ENCODE measurements around the gene CACNA2D3. TPM values are rescaled to one million over a fixed set of nuclear protein-coding genes. Genes with fewer than 3 reads are reported as not detected.

The CACNA2D3 gene
- total and polyA plus RNA-seq, 4 donors, result 14.1 to 34.5 (median 33.4) TPM

DNA sequence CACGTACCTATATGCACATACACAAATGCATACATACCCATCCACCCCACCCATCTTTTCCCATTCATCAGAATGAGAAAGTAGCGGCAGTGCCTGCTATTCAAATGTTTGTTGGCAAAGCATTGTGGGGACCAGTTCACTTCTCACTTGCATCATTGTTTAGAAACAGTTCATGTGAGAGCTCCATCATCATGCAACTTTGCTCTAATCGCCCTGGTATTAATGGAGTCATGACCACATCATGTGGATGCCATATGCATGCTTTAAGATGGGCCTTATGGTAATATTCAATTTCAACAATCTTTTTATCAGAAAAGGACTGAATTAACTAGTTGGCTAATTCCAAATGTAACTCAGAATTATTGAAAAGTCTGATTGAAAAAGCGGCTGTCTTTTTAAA is 725.0 kb downstream of the CACNA2D3 start:
- WGBS (ENCODE audit: insufficient coverage), result 83% methylated on average over 1 of the region's 4 CpGs
- no peak for DNase-seq (ENCODE audit: low read depth in 4 of 6, low spot score in 6 of 6)
- Histone ChIP-seq H3K4me3 (ENCODE audit: low read depth, low read length) (no peak overlapping the region), H3K9me3 (ENCODE audit: control insufficient read depth, insufficient read depth, low read length) (no peaks in the 10 kb centered on the region), H3K27me3 (ENCODE audit: control insufficient read depth, insufficient read depth, low read length) (no peaks in the 10 kb centered on the region), H3K27ac (ENCODE audit: low read depth, low read length) (no peak overlapping the region), H3K4me1 (ENCODE audit: control insufficient read depth, insufficient read depth, low read length) (no peaks in the 10 kb centered on the region), H3K36me3 (ENCODE audit: control insufficient read depth, insufficient read depth, low read length) (no peaks in the 10 kb centered on the region)

DNA sequence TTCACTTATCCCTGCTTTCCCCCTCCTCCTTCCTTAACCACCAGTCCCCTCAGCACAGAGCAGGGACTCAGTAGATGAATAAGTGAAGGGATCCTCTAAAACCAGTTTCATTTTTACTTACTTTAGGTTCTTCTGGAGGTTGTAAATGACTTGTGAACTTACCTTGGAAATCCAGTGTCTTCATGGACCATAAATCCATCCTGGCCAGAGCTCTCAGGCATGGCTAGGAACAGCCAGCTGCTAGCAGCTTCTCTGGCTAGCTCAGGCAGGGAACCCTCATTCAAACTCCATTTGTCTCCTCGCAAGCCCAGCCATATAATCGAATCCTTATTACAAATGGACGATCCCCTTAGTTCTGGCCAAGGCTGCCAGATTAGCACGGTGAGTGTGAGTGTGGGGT is 727.0 kb downstream of the CACNA2D3 start:
- H3K36me3 ChIP-seq (ENCODE audit: control insufficient read depth, insufficient read depth, low read length), result no peaks in the 10 kb centered on the region
- H3K4me1 ChIP-seq (ENCODE audit: control insufficient read depth, insufficient read depth, low read length), result peaks cover 10% of the 10 kb centered on the region
- WGBS (ENCODE audit: insufficient coverage), result 80% methylated on average over 1 of the region's 4 CpGs

DNA sequence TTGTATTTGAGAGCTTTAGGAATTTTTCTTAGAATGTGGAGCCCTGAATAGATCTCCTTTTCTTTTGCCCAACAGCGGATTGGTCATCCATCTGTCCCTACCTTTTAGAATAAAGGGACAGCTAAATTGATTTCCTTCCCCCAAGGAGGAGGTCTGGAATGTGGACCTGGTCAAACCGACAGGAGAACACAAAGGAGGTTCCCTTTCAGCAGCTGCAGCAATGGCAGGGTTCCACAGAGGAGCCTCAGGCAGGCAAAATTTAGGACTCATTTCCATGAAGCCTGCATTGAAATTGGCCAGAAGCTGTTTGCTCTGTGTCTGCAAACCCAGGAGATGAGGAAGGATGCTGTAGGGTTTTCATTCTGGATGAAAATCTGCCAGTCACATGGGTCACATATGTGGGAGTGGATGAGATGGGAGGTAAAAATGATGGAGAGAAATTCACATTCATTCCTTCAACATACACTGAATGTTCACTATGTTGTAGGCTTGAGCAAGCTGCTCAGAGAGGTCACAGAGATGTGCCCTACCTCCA is 728.2 kb downstream of the CACNA2D3 start:
- Histone ChIP-seq H3K9me3 (ENCODE audit: control insufficient read depth, insufficient read depth, low read length) (no peaks in the 10 kb centered on the region), H3K4me3 (ENCODE audit: low read depth, low read length) (no peak overlapping the region), H3K4me1 (ENCODE audit: control insufficient read depth, insufficient read depth, low read length) (peaks cover 12% of the 10 kb centered on the region), H3K27me3 (ENCODE audit: control insufficient read depth, insufficient read depth, low read length) (no peaks in the 10 kb centered on the region), H3K36me3 (ENCODE audit: control insufficient read depth, insufficient read depth, low read length) (no peaks in the 10 kb centered on the region), H3K27ac (ENCODE audit: low read depth, low read length) (no peak overlapping the region)
- DNase-seq (ENCODE audit: low read depth in 4 of 6, low spot score in 6 of 6), result no peak
- 20% methylated on average over 1 of the region's 2 CpGs for WGBS (ENCODE audit: insufficient coverage)

More for the DNA sequence above, 727.0 kb downstream of the CACNA2D3 start:
- no peak overlapping the region for H3K27ac ChIP-seq (ENCODE audit: low read depth, low read length)
- DNase-seq (ENCODE audit: low read depth in 4 of 6, low spot score in 6 of 6), result no peak
- no peaks in the 10 kb centered on the region for H3K9me3 ChIP-seq (ENCODE audit: control insufficient read depth, insufficient read depth, low read length)
- no peak overlapping the region for H3K4me3 ChIP-seq (ENCODE audit: low read depth, low read length)
- H3K27me3 ChIP-seq (ENCODE audit: control insufficient read depth, insufficient read depth, low read length), result no peaks in the 10 kb centered on the region

DNA sequence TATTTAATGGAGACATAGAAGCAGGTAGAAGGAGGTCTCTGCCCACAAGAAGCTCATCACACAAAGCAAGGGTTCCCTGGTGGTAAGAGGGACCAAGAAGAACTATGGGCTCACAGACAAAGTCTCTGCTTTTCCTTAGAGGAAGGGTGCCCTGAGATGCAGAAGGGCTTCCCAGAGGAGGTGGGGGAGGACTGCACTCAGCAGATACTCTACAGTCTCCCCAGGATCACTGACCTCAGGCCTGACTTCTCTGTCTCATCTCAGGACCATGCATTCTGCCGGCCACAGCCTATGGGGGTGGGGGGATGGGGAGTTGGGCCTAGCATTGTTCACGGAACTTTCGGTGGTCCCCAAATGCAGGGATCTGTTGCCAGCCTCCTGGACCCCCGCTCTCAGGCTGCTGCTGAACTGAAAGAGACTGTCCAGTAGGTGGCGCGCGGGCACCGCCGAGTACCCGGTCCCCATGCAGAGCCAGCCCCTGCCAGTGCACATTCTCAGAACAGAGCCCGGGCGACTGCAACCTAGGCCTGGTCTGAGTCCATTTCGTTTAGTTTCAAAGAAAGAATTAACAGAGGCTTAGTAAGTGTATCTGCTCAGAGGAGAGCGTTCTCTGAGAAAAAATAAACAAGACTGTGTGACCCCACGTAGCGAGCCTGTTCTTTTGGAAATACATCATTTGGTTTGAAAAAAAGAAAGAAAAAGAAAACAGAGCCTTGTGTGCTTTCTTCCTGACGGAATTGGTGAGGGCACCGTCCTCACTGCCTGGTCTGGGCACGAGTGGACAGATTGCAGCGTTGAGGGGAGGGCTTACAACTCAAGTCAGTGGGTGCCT is 731.4 kb downstream of the CACNA2D3 start:
- Histone ChIP-seq H3K36me3 (ENCODE audit: control insufficient read depth, insufficient read depth, low read length) (no peaks in the 10 kb centered on the region), H3K4me3 (ENCODE audit: low read depth, low read length) (no peak overlapping the region), H3K27me3 (ENCODE audit: control insufficient read depth, insufficient read depth, low read length) (no peaks in the 10 kb centered on the region), H3K27ac (ENCODE audit: low read depth, low read length) (no peak overlapping the region), H3K4me1 (ENCODE audit: control insufficient read depth, insufficient read depth, low read length) (peaks cover 12% of the 10 kb centered on the region), H3K9me3 (ENCODE audit: control insufficient read depth, insufficient read depth, low read length) (no peaks in the 10 kb centered on the region)
- 10% methylated on average over 20 of the region's 20 CpGs for WGBS (ENCODE audit: insufficient coverage)
- peak; percentile 33 to 94 (median 70) for DNase-seq (ENCODE audit: low read depth in 4 of 6, low spot score in 6 of 6)

DNA sequence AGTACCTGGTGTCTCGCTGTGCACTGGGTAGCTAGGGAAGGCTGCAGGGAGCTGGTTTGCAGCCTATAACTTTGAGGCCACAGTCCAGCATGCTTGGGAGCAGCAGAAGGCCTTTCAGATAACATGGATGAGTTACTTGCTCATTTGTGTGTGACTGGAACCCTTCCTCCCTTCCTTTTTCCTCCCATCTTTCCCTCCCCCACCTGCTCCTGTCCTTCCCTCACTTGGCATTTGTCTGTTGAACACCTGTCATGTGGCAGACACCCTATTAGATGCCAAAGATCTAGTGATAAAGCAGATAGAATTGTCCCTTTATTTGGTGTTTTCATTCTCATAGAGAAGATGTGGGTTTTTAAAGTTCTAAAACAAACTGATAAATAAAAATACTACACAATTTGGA is 733.9 kb downstream of the CACNA2D3 start:
- Histone ChIP-seq H3K27ac (ENCODE audit: low read depth, low read length) (no peak overlapping the region), H3K4me3 (ENCODE audit: low read depth, low read length) (no peak overlapping the region), H3K4me1 (ENCODE audit: control insufficient read depth, insufficient read depth, low read length) (peaks cover 12% of the 10 kb centered on the region), H3K36me3 (ENCODE audit: control insufficient read depth, insufficient read depth, low read length) (no peaks in the 10 kb centered on the region), H3K27me3 (ENCODE audit: control insufficient read depth, insufficient read depth, low read length) (no peaks in the 10 kb centered on the region), H3K9me3 (ENCODE audit: control insufficient read depth, insufficient read depth, low read length) (no peaks in the 10 kb centered on the region)
- no peak for DNase-seq (ENCODE audit: low read depth in 4 of 6, low spot score in 6 of 6)
- 71% methylated on average over 1 of the region's 1 CpG for WGBS (ENCODE audit: insufficient coverage)

DNA sequence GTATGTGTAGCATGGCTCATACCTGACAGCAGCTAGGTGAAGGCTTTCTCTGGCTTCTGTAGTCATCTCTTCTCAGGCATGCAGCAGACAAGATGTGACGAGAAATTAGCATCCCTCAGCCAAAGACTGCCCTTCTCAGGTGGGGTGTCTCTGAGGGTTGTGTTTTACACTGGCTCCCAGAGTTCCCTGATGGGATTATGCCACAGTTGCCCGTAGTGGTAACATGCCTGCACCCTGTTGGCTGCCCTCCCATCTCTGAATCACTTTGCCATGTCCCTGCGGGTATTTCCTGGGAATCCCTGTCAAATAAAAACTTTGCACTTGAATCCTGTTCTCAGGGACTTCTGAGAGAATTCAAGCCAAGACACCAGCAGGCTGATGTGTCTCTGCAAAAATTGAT is 735.0 kb downstream of the CACNA2D3 start:
- Histone ChIP-seq H3K9me3 (ENCODE audit: control insufficient read depth, insufficient read depth, low read length) (no peaks in the 10 kb centered on the region), H3K4me3 (ENCODE audit: low read depth, low read length) (no peak overlapping the region), H3K27ac (ENCODE audit: low read depth, low read length) (no peak overlapping the region), H3K4me1 (ENCODE audit: control insufficient read depth, insufficient read depth, low read length) (peaks cover 12% of the 10 kb centered on the region), H3K36me3 (ENCODE audit: control insufficient read depth, insufficient read depth, low read length) (no peaks in the 10 kb centered on the region), H3K27me3 (ENCODE audit: control insufficient read depth, insufficient read depth, low read length) (no peaks in the 10 kb centered on the region)
- WGBS (ENCODE audit: insufficient coverage), result 65% methylated on average over 2 of the region's 3 CpGs
- no peak for DNase-seq (ENCODE audit: low read depth in 4 of 6, low spot score in 6 of 6)

DNA sequence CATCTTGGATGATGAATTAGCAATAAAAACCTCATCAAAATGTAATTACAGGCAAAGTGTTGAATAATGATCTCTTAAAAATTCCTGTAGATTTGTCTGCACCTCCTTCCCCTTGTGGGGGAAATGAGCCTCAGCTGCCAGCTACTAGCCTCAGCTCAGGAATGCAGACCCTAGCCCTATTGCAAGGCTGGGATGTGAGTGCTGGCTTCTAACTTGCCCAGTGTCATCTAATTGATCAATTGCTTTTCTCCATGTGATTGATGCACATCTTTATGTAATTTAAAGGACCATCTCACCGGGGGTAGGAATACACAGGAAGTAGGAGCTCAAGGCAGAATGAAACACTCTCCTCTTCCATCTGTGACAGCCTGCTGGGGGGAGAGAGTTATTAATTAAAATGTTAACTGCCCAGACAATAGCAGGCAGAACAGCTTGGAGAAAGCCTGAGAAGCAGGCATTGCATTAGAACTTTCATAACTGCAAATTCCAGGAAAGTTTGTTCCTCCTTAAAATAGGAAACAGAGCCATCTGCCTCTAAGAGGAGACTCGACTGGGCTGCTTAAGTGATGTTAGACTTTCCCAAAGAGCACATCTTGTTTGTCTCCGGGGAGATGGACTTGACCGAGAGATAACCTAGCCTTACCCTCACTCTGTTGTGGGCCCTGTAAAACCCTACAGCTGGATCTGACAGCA is 735.9 kb downstream of the CACNA2D3 start:
- DNase-seq (ENCODE audit: low read depth in 4 of 6, low spot score in 6 of 6), result peak in 2 of 6 donors; percentile 36 to 51
- H3K27me3 ChIP-seq (ENCODE audit: control insufficient read depth, insufficient read depth, low read length), result no peaks in the 10 kb centered on the region
- H3K36me3 ChIP-seq (ENCODE audit: control insufficient read depth, insufficient read depth, low read length), result no peaks in the 10 kb centered on the region
- WGBS (ENCODE audit: insufficient coverage), result 50% methylated on average over 2 of the region's 4 CpGs
- H3K4me1 ChIP-seq (ENCODE audit: control insufficient read depth, insufficient read depth, low read length), result peaks cover 12% of the 10 kb centered on the region
- no peaks in the 10 kb centered on the region for H3K9me3 ChIP-seq (ENCODE audit: control insufficient read depth, insufficient read depth, low read length)
- H3K27ac ChIP-seq (ENCODE audit: low read depth, low read length), result no peak overlapping the region
- H3K4me3 ChIP-seq (ENCODE audit: low read depth, low read length), result no peak overlapping the region

DNA sequence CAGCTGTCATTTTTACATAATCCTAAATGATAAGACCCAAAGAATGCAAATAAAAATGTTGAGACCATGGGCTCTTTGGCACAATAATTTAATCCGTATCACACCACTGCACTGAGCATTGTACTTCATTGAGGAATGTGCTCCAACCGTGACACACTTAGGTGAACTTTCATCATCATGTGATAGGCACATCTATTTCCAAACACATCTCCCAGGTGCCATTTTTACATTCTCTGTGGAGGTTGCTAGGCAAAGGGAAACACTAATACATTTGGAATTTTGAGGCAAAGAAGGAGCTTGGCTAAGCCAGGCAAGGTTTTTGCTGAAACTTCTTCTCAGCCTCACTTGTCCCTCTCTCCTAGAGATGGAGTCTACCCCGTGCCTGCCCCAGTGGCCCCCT is 736.8 kb downstream of the CACNA2D3 start:
- no peaks in the 10 kb centered on the region for H3K27me3 ChIP-seq (ENCODE audit: control insufficient read depth, insufficient read depth, low read length)
- no peak overlapping the region for H3K27ac ChIP-seq (ENCODE audit: low read depth, low read length)
- no peak overlapping the region for H3K4me3 ChIP-seq (ENCODE audit: low read depth, low read length)
- WGBS (ENCODE audit: insufficient coverage), result 76% methylated on average over 2 of the region's 3 CpGs
- no peak for DNase-seq (ENCODE audit: low read depth in 4 of 6, low spot score in 6 of 6)
- no peaks in the 10 kb centered on the region for H3K9me3 ChIP-seq (ENCODE audit: control insufficient read depth, insufficient read depth, low read length)
- no peaks in the 10 kb centered on the region for H3K36me3 ChIP-seq (ENCODE audit: control insufficient read depth, insufficient read depth, low read length)
- peaks cover 4% of the 10 kb centered on the region for H3K4me1 ChIP-seq (ENCODE audit: control insufficient read depth, insufficient read depth, low read length)

DNA sequence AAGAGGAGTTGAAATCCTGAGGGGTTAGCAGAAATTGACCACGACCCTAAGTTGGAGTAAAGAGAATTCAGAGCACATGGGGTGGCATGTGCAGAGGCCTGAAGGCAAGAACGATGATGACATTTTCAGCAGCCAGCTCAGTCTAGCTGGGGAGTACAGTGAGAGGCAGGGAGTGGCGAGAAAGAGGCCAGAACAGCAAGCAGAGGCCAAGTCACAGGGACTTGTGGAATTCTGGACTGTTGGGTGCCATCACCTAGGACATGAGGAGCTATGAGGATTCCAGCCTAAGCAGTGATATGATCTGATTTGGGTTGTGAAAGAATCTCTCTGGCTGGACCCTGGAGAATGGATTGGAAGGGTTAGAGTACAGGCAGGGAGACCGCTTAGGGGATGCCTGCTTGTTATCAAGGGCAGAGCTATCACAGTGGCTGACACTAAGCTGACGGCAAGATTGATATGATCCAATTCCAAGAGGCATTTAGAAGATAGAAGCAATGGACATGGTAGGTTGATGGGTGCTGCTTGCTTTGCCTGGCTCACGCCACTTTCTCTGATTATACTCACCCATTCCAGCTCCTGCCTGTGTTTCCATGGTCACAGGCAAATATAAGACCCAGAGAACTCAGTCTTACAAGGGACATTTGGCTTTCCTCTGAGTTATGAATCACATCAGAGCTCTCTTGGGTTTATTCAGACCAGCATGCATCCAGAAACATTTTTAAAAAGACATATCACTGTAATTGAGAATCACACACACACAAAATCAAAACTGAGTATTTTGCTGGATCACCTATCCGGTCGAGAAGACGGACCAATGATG is 739.1 kb downstream of the CACNA2D3 start:
- no peak for DNase-seq (ENCODE audit: low read depth in 4 of 6, low spot score in 6 of 6)
- H3K9me3 ChIP-seq (ENCODE audit: control insufficient read depth, insufficient read depth, low read length), result no peaks in the 10 kb centered on the region
- WGBS (ENCODE audit: insufficient coverage), result 89% methylated on average over 5 of the region's 9 CpGs
- no peaks in the 10 kb centered on the region for H3K27me3 ChIP-seq (ENCODE audit: control insufficient read depth, insufficient read depth, low read length)
- H3K4me3 ChIP-seq (ENCODE audit: low read depth, low read length), result no peak overlapping the region
- no peaks in the 10 kb centered on the region for H3K4me1 ChIP-seq (ENCODE audit: control insufficient read depth, insufficient read depth, low read length)
- no peak overlapping the region for H3K27ac ChIP-seq (ENCODE audit: low read depth, low read length)
- no peaks in the 10 kb centered on the region for H3K36me3 ChIP-seq (ENCODE audit: control insufficient read depth, insufficient read depth, low read length)
